ENCODE data around the gene KLRG1. TPM values are rescaled to one million over a fixed set of nuclear protein-coding genes. Genes with fewer than 3 reads are reported as not detected.

Gene KLRG1
- total RNA-seq (1 to 10 TPM; 1.9 to 6.5 TPM), polyA plus RNA-seq (1 to 10 TPM in 1 of 2 donors, under 1 TPM in 1; 0.49 to 1.4 TPM)
- long read RNA-seq, donor 1 = 0 reads
- long read RNA-seq, donor 2 = 0 reads
- long read RNA-seq, donor 3, partial matches to known transcripts = 649 of 829 reads
- long read RNA-seq, donor 3, other reads (novel, unspliced or antisense) = 180 of 829 reads
- long read RNA-seq, donor 4 = 0 reads
- long read RNA-seq, donor 5 = 0 reads

DNA sequence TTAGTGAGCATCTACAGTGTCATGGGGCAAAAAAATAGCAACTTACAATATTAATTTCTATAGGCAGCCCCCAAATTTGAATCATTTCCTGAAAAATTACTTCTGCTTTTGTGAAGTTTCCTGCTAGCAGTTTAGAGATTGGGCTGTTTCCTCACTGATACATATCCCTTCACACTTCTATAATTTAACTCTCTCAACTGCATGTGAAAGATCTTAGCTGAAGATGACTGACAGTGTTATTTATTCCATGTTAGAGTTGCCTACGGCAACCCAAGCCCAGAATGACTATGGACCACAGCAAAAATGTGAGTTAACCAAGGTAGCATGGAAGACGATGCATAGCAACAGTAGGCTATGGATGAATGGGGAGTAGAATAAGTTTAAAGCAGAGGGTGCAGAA, at the start of gene KLRG1:
TSS of gene KLRG1 (plus strand) at position 134 of the 400 bp plus-strand sequence. CDS start at position 224, 90 bp downstream.
- Histone ChIP-seq H3K27ac (ENCODE audit: low read depth in 1 of 2, low read length in 1 of 2) (no peak within 1 kb of the TSS), H3K9ac (ENCODE audit: insufficient read depth in 1 of 2, low read length in 2 of 2) (no peak within 1 kb of the TSS), H3K36me3 (ENCODE audit: control insufficient read depth in 4 of 4, insufficient read depth in 4 of 4, low read length in 4 of 4) (no peaks in the 10 kb centered on the region), H3K4me1 (ENCODE audit: control insufficient read depth in 5 of 5, insufficient read depth in 5 of 5, low read length in 5 of 5) (peaks cover 0 to 7% (median 0%) of the 10 kb centered on the region in 5 donors), H3K9me3 (ENCODE audit: control insufficient read depth in 4 of 4, insufficient read depth in 3 of 4, low read length in 3 of 4) (no peaks in the 10 kb centered on the region), H3K4me3 (no peak within 1 kb of the TSS), H3K27me3 (ENCODE audit: control insufficient read depth in 3 of 3, insufficient read depth in 3 of 3, low read length in 2 of 3) (no peaks in the 10 kb centered on the region)
- 27 to 69% methylated on average over 2 of the region's 2 CpGs for WGBS, 2 donors
- DNase-seq = no peak
- TF ChIP-seq, protein P1, sequence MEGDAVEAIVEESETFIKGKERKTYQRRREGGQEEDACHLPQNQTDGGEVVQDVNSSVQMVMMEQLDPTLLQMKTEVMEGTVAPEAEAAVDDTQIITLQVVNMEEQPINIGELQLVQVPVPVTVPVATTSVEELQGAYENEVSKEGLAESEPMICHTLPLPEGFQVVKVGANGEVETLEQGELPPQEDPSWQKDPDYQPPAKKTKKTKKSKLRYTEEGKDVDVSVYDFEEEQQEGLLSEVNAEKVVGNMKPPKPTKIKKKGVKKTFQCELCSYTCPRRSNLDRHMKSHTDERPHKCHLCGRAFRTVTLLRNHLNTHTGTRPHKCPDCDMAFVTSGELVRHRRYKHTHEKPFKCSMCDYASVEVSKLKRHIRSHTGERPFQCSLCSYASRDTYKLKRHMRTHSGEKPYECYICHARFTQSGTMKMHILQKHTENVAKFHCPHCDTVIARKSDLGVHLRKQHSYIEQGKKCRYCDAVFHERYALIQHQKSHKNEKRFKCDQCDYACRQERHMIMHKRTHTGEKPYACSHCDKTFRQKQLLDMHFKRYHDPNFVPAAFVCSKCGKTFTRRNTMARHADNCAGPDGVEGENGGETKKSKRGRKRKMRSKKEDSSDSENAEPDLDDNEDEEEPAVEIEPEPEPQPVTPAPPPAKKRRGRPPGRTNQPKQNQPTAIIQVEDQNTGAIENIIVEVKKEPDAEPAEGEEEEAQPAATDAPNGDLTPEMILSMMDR (IDR thresholded peaks at IDR 0.05; ENCODE audit: control extremely low read depth, extremely low read depth) = no peak
- no peak for ATAC-seq (ENCODE audit: insufficient read depth, low FRiP score)

DNA sequence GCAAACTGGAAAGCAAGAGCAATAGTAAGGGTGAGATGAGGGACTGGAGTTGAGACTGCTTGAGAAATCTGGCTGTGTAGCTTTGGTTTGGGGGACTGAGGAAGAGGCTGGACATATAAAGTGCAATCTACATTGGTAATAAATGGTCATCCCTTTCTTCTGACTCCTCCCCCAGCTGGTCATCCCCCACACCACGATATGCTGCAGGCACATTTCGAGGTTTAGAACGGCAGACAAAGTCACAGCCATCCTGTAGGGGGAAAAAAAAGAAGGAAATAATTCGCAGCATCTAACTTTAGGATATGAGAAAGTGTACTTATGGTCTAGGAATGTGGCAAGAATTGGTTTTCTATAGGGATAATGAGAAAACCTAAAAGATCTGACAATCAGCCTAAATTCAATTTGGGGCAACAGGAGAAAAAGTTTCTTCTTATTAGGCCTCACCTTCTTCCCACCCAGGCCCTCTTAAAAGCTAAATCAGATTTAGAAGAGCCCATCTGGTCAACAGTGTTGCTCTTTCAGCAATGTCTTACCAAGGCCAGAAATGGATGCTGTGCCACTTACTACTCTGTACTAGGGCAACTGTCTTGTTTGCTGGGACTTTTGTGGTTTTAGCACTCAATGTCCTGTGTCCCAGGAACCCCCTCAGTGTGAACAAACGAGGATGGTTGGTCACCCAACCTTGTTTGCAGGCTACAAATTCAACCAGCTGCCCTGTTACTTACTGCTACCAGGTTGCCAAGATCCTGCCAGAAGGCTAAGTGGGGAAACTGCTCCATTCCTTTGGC, 47.5 kb upstream of the KLRG1 start:
- no peak overlapping the region for H3K27ac ChIP-seq (ENCODE audit: low read depth in 1 of 2, low read length in 1 of 2)
- peaks cover 28 to 44% (median 38%) of the 10 kb centered on the region in 4 donors for H3K36me3 ChIP-seq (ENCODE audit: control insufficient read depth in 4 of 4, insufficient read depth in 4 of 4, low read length in 4 of 4)
- no peak overlapping the region for H3K4me3 ChIP-seq
- H3K27me3 ChIP-seq (ENCODE audit: control insufficient read depth in 3 of 3, insufficient read depth in 3 of 3, low read length in 2 of 3) = no peaks in the 10 kb centered on the region
- no peaks in the 10 kb centered on the region for H3K9me3 ChIP-seq (ENCODE audit: control insufficient read depth in 4 of 4, insufficient read depth in 3 of 4, low read length in 3 of 4)
- 71 to 79% methylated on average over 5 of the region's 5 CpGs for WGBS, 2 donors
- H3K4me1 ChIP-seq (ENCODE audit: control insufficient read depth in 5 of 5, insufficient read depth in 5 of 5, low read length in 5 of 5) = no peaks in the 10 kb centered on the region
- no peak overlapping the region for H3K9ac ChIP-seq (ENCODE audit: insufficient read depth in 1 of 2, low read length in 2 of 2)
- TF ChIP-seq, protein P1 (IDR thresholded peaks at IDR 0.05; ENCODE audit: control extremely low read depth, extremely low read depth) = no peak
- ATAC-seq (ENCODE audit: insufficient read depth, low FRiP score) = no peak
- no peak for DNase-seq

DNA sequence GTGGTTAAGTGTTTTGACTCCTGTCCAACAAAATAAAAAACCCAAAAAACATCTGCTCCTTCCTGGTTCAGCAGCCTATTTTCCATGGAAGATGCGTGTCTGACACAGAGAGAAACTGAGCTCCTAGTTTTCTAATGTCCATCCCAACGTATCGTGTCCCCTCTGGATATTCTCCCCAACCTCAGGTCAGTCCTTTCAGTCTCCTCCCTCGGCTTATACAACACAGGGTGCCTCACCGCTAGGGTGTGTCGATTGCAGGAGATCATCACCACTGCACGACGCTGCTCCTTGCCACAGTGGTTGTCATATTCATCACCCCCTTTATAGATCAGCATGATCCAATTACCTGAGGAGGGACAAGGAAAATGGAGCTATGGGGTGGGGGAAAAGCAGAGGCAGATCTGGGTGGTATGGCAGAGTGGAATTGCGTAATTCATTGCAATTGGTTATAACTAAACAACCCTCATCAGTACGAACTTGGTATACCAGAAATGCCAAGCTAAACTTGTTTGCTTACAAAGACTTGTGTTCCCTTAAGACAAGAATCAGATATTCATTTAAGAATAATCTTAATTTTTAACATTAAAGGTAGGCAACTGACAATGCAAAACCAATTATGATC, 45.7 kb upstream of the KLRG1 start:
- DNase-seq (no peak), ATAC-seq (ENCODE audit: insufficient read depth, low FRiP score) (no peak)
- Histone ChIP-seq H3K9me3 (ENCODE audit: control insufficient read depth in 4 of 4, insufficient read depth in 3 of 4, low read length in 3 of 4) (no peaks in the 10 kb centered on the region), H3K27me3 (ENCODE audit: control insufficient read depth in 3 of 3, insufficient read depth in 3 of 3, low read length in 2 of 3) (no peaks in the 10 kb centered on the region), H3K27ac (ENCODE audit: low read depth in 1 of 2, low read length in 1 of 2) (no peak overlapping the region), H3K9ac (ENCODE audit: insufficient read depth in 1 of 2, low read length in 2 of 2) (no peak overlapping the region), H3K36me3 (ENCODE audit: control insufficient read depth in 4 of 4, insufficient read depth in 4 of 4, low read length in 4 of 4) (peaks cover 23 to 39% (median 37%) of the 10 kb centered on the region in 4 donors), H3K4me3 (no peak overlapping the region), H3K4me1 (ENCODE audit: control insufficient read depth in 5 of 5, insufficient read depth in 5 of 5, low read length in 5 of 5) (peaks cover 0 to 12% (median 0%) of the 10 kb centered on the region in 5 donors)
- 87 to 93% methylated on average over 10 of the region's 10 CpGs for WGBS, 2 donors
- TF ChIP-seq, protein P1 (IDR thresholded peaks at IDR 0.05; ENCODE audit: control extremely low read depth, extremely low read depth) = no peak

Data from lung (tissue), 16 donors.